HG02763 (cell line): ENCODE measurements around the gene USP17L30.
"Not testable (repeated sequence)": the region's sequence is repeated elsewhere in the genome, so short reads cannot be mapped to it uniquely, and the experiment has no call there.

Experiments used
- ATAC-seq: cut with Tn5 transposase; IDR thresholded peaks from one replicate; pipeline ENCODE4 v1.9.1; 2021; ENCODE audit warnings: mild to moderate bottlenecking, moderate library complexity; ENCODE audit not compliant: unreplicated experiment

The USP17L30 gene, protein sequence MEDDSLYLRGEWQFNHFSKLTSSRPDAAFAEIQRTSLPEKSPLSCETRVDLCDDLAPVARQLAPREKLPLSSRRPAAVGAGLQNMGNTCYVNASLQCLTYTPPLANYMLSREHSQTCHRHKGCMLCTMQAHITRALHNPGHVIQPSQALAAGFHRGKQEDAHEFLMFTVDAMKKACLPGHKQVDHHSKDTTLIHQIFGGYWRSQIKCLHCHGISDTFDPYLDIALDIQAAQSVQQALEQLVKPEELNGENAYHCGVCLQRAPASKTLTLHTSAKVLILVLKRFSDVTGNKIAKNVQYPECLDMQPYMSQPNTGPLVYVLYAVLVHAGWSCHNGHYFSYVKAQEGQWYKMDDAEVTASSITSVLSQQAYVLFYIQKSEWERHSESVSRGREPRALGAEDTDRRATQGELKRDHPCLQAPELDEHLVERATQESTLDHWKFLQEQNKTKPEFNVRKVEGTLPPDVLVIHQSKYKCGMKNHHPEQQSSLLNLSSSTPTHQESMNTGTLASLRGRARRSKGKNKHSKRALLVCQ

GRCh38 chr4:9362829-9363228, at the start of gene USP17L30:
Gene USP17L30, plus strand, starts transcription at chr4:9363129. Its CDS starts 0 bp downstream, at chr4:9363129.
- ATAC-seq = not testable (repeated sequence)

GRCh38 chr4:9324191-9324590, 38.7 kb upstream of the USP17L30 start:
- ATAC-seq = not testable (repeated sequence)

- not testable (repeated sequence) for ATAC-seq
These were observed 38.1 kb upstream of the USP17L30 start, which contains the start of gene USP17L24 for GRCh38 chr4:9324865-9325264. Gene USP17L24, plus strand, starts transcription at chr4:9325165. Its CDS starts 0 bp downstream, at chr4:9325165.

DNA sequence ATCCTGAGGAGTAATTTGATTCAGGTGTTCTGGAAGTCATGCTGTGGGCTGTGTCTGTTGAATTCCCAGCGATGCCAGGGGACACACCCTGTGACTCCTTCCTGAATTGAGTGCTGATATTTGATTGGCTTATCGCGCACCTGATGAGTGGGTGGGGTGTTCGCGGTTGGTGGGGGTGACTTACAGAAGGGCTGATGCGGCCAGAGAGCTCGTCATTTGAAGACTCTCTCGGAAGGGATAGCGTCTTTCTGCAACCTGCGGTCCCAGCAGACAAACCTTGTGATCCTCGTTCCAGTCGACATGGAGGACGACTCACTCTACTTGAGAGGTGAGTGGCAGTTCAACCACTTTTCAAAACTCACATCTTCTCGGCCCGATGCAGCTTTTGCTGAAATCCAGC, 33.3 kb upstream of the USP17L30 start, which contains the start of gene USP17L25:
Gene USP17L25, plus strand, starts transcription at position 301 of the 400 bp plus-strand sequence. Its CDS starts 0 bp downstream, at position 301.
- ATAC-seq = not testable (repeated sequence)

DNA sequence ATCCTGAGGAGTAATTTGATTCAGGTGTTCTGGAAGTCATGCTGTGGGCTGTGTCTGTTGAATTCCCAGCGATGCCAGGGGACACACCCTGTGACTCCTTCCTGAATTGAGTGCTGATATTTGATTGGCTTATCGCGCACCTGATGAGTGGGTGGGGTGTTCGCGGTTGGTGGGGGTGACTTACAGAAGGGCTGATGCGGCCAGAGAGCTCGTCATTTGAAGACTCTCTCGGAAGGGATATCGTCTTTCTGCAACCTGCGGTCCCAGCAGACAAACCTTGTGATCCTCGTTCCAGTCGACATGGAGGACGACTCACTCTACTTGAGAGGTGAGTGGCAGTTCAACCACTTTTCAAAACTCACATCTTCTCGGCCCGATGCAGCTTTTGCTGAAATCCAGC, 28.6 kb upstream of the USP17L30 start, which contains the start of gene USP17L26:
Gene USP17L26, plus strand, starts transcription at position 301 of the 400 bp plus-strand sequence. Its CDS starts 0 bp downstream, at position 301.
- not testable (repeated sequence) for ATAC-seq

DNA sequence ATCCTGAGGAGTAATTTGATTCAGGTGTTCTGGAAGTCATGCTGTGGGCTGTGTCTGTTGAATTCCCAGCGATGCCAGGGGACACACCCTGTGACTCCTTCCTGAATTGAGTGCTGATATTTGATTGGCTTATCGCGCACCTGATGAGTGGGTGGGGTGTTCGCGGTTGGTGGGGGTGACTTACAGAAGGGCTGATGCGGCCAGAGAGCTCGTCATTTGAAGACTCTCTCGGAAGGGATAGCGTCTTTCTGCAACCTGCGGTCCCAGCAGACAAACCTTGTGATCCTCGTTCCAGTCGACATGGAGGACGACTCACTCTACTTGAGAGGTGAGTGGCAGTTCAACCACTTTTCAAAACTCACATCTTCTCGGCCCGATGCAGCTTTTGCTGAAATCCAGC, 23.8 kb upstream of the USP17L30 start, which contains the start of gene USP17L5:
Gene USP17L5, plus strand, starts transcription at position 301 of the 400 bp plus-strand sequence. Its CDS starts 0 bp downstream, at position 301.
- not testable (repeated sequence) for ATAC-seq

DNA sequence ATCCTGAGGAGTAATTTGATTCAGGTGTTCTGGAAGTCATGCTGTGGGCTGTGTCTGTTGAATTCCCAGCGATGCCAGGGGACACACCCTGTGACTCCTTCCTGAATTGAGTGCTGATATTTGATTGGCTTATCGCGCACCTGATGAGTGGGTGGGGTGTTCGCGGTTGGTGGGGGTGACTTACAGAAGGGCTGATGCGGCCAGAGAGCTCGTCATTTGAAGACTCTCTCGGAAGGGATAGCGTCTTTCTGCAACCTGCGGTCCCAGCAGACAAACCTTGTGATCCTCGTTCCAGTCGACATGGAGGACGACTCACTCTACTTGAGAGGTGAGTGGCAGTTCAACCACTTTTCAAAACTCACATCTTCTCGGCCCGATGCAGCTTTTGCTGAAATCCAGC, 19.1 kb upstream of the USP17L30 start, which contains the start of gene USP17L27:
Gene USP17L27, plus strand, starts transcription at position 301 of the 400 bp plus-strand sequence. Its CDS starts 0 bp downstream, at position 301.
- ATAC-seq = not testable (repeated sequence)

DNA sequence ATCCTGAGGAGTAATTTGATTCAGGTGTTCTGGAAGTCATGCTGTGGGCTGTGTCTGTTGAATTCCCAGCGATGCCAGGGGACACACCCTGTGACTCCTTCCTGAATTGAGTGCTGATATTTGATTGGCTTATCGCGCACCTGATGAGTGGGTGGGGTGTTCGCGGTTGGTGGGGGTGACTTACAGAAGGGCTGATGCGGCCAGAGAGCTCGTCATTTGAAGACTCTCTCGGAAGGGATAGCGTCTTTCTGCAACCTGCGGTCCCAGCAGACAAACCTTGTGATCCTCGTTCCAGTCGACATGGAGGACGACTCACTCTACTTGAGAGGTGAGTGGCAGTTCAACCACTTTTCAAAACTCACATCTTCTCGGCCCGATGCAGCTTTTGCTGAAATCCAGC, 14.3 kb upstream of the USP17L30 start, which contains the start of gene USP17L28:
Gene USP17L28, plus strand, starts transcription at position 301 of the 400 bp plus-strand sequence. Its CDS starts 0 bp downstream, at position 301.
- not testable (repeated sequence) for ATAC-seq

DNA sequence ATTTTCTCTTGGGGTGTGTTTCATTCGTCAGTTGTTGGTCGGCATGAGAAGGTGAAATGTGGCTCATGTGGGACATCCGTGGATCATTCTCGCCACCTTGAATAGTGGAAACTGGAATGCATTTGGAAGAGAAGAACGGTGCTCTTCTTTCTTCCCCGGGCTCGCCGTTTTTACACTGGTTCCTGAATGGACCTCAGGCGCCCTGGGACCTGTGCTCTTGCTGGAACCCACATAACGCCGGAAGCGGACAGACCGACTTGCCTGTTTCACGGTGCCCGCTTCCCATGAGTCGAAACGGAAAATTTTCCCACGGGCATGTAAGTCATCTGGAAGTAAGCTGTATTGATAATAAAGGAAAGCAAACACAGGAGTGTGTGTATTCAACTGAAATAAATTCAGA, 12.1 kb upstream of the USP17L30 start:
- not testable (repeated sequence) for ATAC-seq

DNA sequence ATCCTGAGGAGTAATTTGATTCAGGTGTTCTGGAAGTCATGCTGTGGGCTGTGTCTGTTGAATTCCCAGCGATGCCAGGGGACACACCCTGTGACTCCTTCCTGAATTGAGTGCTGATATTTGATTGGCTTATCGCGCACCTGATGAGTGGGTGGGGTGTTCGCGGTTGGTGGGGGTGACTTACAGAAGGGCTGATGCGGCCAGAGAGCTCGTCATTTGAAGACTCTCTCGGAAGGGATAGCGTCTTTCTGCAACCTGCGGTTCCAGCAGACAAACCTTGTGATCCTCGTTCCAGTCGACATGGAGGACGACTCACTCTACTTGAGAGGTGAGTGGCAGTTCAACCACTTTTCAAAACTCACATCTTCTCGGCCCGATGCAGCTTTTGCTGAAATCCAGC, 9.6 kb upstream of the USP17L30 start, which contains the start of gene USP17L29:
Gene USP17L29, plus strand, starts transcription at position 301 of the 400 bp plus-strand sequence. Its CDS starts 0 bp downstream, at position 301.
- ATAC-seq = not testable (repeated sequence)

DNA sequence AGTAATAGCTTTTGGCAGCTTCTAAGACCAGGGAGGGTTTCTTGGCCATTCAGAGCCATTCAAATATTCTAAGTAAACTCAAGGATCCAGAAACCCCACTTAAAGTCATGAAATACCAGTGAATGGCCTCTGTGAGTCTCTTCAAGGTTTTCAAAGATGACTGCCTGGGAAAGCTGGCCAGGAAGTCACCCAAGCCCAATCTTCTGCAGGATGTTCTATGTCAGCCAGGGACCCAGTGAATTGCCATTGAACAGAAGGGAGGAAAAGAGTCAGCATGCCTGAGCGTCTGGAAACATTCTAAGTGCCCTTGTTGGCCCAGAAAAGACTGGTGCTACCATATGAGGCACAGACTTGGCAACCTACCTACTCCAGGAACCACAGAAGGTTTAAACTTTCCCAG, 17.0 kb downstream of the USP17L30 start:
- ATAC-seq = not testable (repeated sequence)

DNA sequence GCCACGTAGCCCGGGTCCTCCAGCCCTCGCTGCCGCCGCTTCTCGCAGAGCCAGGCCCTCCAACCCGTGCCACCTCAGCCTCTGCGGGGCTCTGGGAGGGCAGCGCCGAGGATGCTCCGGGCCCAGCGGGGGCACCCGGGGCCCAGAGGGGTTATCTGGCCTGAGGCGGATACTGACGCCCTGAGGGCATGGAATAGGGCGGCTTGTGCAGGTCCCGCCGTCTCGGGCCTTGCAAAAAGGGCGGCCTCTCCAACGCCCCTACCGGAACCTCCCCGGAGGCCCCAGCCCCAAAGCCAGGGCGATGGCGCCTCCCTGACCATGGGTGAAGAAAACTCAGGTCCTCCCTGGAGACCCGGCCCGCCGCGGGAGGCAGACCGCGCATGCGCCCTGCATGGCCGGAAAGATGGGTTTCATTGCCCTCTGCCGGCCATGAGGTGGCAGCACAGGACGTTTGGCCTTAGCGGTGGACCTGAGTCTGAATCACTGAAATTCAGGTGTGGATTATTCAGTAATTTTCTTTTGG, 18.1 kb downstream of the USP17L30 start:
- ATAC-seq = not testable (repeated sequence)

DNA sequence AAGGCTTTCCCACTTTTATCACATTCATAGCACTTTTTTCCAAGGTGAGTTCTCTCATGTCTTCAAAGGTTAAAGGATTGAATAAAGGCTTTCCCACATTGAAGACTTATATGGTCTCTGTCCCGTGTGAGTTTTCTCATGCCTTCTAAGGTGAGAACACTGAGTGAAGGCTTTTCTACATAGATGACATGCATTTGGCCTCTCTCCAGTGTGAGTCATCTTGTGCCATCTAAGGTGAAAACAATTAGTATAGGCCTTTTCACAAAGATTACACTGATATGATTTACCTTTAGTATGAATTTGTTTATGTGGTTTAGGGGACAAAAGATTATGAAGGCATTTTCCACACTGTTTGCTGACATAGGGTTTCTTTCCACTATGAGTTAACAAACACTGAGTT, 21.2 kb downstream of the USP17L30 start:
- no peak for ATAC-seq

- ATAC-seq = not testable (repeated sequence)
These were observed 26.1 kb downstream of the USP17L30 start for GRCh38 chr4:9389001-9389400.

DNA sequence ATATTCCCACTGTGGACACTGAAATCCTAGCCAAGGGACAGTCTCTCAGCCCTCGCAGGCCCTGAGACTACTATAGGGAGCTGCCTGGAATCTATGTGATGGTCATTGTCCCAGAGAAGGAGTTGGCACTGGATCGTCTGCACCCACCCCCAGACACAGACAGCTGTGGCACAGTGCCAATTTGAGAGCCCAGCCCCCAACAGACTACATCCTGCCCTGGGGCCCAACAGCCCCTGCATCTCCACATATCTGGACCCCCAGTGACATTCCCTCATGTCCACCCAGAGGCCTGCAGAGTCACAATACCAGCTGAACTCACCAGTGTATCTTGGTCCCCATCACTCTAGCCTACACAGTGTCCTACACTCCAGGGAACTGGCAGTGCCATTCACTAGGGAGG, 42.8 kb downstream of the USP17L30 start:
- not testable (repeated sequence) for ATAC-seq

GRCh38 chr4:9406491-9406890, 43.6 kb downstream of the USP17L30 start:
- ATAC-seq = not testable (repeated sequence)

DNA sequence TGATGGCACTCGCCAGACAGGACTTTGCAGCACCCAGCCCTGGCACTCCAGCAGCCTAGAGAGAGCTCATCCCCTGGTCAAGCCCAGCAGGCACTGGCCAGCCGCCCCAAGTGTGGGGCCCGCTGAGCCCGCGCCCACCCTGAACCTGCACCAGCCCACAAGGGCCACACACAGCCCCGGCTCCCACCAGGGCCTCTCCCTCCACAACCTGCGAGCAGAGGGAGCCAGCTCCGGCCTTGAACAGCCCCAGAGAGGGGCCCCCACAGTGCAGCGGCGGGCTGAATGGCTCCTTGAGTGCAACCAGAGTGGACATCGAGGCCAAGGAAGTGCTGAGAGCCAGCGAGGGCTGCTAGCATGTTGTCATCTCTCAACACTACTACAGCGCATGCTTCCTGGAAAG, 46.9 kb downstream of the USP17L30 start:
- ATAC-seq = no peak
